Measurements from ENCODE around the gene LCE2C.

DNA sequence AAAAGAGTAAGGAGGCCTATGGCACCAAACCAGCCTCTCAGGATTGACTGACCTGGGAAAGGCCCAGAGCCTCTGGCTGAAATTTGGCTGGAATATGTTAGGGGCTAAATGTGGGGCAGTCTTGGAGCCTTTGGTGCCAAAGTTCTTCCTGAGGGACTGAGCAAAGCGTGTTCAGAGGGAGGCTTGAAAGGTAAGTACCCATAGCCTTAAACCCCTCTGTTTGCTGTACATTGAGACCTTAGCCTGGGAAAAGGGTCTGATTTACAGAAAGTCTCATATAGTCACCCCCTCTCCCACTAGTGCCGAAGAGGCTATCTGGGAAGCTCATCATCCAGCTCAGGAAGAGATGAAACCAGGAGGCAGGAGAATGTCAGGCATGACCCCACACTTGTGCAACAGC, 32.8 kb downstream of the LCE2C start, which contains the start of gene LCE4A:
- TF ChIP-seq POLR2A (IDR thresholded peaks at IDR 0.05; ENCODE audit: low read length) (no peak), GATA1 (IDR thresholded peaks at IDR 0.05; ENCODE audit: low read depth, low read length) (no peak)

Measured in erythroblast (primary cell).